Activated CD8-positive, alpha-beta memory T cell treated with anti-CD3 and anti-CD28 coated beads, Interleukin-2, amount 50 U/mL, for 4 hours (primary cell): Measurements from ENCODE around the gene DCLK1.
"Not testable (repeated sequence)": the region's sequence is repeated elsewhere in the genome, so short reads cannot be mapped to it uniquely, and the experiment has no call there.

Source experiments
- DNase-seq: peaks from one replicate; pipeline ENCODE4 v3.0.0-alpha.2; 2020

The DCLK1 gene

GRCh38 chr13:35979361-35979951 lies 151.7 kb downstream of the DCLK1 start:
- DNase-seq = no peak

- no peak for DNase-seq
These were observed 152.4 kb downstream of the DCLK1 start for GRCh38 chr13:35978607-35979316.

DNA sequence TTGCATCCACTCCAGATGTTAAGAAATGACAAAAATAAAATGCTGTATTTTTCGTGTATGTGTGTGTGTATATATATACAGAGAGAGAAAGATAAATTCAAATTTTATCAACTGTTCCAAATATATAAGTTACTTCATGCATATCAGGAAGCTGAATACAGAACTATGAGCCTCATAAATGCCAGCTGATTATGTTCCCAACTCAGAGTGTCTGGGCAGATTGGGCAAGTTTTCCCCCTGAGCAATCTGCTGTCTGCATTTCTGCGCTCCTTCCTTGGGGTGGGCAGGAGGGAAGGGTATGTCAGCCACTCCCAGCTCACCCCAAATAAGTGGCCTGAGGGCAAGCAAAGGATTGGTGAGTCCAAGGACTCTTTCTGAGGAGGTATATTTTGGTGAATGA lies 154.1 kb downstream of the DCLK1 start:
- no peak for DNase-seq

DNA sequence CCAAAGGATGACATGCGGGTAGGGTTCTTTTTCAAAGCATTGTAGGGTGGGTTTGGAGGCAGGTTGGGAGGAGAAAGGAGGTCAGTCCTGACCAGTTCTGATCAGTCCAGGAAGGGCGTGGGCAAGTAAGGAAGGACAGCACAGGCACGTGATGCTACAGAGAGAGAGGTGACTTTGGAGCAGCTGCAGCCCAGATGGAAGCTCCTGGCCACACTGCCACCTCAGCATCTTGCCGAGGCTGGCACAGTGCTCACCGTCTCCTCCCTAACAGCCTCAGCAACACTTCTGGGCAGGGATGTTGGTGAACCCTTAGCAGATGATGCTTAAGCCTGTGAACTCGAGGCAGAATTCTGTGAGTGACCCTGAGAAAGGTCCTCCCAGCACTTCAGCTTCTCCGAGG lies 155.1 kb downstream of the DCLK1 start:
- DNase-seq = no peak

DNA sequence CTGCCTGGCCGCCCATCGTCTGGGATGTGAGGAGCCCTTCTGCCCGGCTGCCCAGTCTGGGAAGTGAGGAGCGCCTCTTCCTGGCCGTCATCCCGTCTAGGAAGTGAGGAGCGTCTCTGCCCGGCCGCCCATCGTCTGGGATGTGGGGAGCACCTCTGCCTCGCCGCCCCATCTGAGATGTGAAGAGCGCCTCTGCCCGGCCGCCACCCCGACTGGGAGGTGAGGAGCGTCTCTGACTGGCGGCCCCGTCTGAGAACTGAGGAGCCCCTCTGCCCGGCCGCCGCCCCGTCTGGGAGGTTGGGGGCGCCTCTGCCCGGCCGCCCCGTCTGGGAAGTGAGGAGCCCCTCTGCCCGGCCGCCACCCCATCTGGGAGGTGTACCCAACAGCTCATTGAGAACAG lies 164.2 kb downstream of the DCLK1 start:
- not testable (repeated sequence) for DNase-seq

DNA sequence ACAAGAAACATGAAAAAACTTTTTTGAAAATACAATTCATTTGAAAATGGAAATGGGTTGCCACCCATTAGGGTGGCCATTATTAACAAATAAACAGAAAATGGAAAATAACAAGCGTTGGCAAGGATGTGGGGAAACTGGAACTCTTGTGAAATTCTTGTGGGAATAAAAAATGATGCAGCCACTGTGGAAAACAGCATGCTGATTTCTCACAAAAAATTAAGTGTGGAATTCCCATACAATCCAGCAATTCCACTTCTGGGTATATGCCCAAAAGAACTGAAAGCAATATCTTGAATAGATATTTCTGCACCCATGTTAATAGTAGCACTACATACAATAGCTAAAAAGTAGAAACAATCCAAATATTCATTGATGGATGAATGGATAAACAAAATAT lies 165.2 kb downstream of the DCLK1 start:
- DNase-seq = no peak

DNA sequence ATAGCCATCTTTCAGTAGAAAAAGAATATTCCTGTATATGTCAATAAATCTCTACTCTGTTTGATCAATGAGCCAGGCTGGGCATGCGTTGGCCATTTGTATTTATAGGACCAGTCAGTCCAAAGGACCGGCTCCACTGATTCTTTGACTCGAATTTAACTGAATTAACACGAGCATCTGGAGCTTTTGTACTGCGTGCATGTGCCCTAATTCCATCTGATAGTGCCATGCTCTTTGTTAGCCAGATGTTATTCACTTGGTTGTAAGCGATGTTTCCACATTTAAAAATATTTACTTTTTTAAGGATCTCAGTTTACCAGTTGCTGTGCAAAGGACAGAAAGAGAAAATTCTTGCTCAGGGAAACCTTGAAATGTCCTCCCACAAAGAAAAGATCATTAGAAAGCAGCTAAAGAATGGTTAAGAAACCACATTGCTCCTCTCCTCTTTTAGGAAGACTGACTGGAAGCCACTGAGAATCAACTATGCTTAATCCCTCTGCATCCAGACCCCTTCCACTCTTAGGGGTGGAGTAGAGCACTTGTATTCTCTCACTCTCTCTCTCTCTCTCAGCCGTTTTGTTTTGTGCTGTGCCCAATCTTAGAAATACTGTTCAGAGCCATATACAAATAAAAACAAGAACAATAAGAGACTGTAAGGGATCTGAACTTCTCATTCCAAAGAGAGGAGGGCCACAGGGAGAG lies 165.8 kb downstream of the DCLK1 start:
- no peak for DNase-seq

DNA sequence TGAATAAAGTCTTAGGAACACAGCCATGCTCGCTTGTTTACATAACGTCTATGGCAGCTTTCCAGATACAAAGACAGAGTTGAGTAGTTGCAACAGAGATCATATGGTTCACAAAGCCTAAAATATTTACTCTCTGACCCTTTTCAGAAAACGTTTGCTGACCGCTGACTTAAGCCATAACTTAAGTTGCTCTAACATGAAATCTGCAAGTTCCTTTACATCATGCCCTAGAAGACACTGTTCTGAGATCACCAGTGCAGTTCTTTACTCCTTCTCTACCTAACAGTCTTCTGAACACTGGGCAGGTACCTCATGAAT lies 166.4 kb downstream of the DCLK1 start:
- no peak for DNase-seq

DNA sequence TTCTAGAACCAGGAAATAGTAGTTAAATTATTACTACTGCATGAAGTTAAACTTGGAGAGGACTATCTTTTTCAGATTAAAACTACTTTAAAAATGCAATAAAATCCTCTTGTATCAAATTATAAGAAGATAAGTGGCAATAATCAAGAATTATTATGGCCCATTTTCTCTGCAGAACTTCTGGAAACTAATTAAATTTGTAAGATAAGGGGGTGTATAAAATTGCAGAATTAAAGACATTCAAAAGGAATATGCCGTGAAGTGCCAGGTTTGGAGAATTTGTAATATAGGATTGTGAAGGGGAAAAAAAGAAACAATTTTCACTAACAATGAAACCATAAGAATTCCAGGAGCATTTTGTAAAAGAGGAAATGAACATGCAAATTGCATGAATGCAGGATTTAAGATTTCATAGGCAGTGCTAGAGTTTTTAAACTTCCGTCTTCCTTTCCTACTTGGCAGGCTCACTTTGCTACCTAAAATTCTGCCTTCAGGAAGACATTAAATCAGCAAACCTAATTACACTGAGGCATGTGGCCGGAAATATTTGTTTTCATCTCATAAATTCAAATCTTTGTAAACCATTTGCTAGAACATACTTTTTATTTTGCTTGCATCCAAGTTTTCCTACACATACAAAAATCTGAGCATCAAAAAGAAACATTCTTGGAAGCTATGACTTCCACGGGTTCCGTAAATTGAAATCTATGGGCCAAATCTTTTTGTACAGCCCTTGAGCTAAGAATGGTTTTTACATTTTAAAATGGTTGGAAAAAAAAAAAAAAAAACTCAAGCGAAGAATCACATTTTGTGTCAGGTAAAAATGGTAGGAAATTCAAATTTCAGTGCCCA lies 166.9 kb downstream of the DCLK1 start:
- no peak for DNase-seq

- DNase-seq = no peak
These were observed 169.5 kb downstream of the DCLK1 start for GRCh38 chr13:35961461-35962220.

DNA sequence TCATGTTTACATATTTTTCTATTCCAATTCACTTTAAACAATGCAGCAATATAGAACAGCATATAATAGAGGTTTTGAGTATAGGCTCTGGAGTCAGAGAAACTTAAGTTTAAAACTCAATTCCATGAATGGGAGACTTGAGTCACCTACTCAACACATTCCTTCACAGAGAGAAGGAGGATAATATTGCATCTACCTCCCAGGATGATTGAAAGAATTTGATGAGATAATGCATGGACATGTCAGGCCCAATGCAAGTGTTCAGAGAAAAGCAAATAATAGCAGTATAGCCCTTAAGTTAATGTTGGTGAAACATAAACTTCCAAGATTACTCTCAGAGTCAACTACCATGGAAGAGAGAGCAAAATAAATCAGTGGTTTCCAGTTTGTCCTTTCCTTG lies 170.2 kb downstream of the DCLK1 start:
- DNase-seq = no peak

- no peak for DNase-seq
These were observed 173.2 kb downstream of the DCLK1 start for GRCh38 chr13:35957996-35958395.

- DNase-seq = no peak
These were observed 173.9 kb downstream of the DCLK1 start for GRCh38 chr13:35957241-35957731.

DNA sequence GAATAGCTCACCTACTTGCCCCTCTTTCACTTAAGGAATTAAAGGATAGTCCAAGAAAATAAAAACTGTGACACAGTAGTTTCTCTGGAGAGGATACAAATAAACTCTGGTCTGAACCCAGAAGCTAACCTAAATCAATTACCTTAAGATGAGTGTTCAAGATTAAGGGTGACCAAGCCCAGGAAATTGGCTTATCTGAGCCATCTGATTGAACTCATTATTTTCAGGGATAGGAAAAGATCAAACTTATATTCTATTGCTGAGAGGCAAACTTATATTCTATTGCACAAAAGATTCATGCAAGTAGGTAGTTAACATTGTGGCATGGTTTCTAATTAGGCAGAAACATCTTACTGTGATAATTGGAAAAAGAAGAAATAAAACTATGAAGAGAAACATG lies 175.1 kb downstream of the DCLK1 start:
- no peak for DNase-seq

DNA sequence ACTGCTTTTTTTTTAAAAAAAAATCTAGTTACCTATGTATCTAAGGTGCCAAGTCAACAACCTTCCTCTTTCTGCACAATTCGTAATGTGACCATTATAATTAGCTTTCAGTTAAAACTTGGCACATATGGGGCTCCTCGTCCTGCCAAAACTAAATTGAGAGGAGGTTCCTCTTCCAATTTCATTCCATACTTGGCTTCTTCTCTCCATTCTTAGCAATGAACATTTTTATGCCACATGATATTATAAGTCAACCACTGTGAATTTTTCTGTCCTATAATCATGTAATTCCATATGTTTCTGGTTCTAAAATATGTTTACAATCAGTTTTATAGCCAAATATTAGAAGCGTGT lies 177.0 kb downstream of the DCLK1 start:
- no peak for DNase-seq

DNA sequence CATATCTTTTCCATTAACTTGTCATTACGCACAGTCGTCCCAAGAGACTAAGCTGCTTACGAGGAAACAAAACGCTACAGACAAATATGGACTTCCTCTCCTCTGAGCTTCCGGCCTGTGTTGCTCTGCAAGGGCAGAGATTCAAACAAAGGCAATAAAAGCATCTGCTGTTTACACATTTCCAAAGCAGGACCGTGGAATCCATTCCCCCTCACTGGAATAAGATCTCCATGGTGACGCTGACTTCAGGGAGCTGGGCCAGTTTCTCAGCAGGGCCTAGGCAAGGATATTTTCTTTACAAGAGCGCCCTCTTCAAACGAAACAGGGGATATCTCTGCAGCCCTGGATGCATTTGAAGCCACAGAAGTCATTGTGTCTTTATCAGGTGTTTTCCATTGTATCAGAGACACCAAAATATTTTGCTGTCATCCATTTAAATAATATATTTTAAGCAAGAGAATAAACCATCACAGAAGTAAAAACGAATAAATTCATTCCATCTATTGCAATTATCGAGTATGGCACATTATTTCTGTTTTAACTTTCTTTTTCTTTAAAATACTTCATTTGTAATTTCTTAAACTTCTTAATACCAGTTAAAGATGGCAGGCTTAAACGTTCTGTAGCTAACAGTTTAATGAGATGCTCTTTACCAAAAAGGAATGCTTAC lies 177.5 kb downstream of the DCLK1 start:
- DNase-seq = no peak

DNA sequence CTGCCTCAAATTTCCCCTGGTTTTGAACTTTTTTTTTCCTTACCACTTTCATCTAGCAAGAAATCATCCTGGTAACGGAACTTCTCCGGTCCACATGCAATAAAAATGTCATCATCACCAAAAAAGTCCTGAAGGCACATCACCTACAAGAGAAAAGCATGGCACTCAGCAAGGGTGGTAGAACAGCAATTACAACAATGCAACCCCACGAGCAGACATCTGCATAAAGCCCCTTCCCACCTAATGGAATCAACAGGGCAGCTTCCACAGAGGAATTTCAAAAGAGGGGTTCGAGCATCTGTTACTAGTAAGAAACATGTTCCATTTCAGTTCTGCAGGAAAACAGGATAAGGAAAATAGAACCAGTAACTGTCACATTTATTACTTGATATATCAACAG lies 183.9 kb downstream of the DCLK1 start:
- DNase-seq = no peak

- DNase-seq = no peak
These were observed 185.8 kb downstream of the DCLK1 start for GRCh38 chr13:35945368-35945767.

GRCh38 chr13:35941374-35941773 lies 189.8 kb downstream of the DCLK1 start:
- DNase-seq = no peak

GRCh38 chr13:35940734-35941133 lies 190.4 kb downstream of the DCLK1 start:
- no peak for DNase-seq

DNA sequence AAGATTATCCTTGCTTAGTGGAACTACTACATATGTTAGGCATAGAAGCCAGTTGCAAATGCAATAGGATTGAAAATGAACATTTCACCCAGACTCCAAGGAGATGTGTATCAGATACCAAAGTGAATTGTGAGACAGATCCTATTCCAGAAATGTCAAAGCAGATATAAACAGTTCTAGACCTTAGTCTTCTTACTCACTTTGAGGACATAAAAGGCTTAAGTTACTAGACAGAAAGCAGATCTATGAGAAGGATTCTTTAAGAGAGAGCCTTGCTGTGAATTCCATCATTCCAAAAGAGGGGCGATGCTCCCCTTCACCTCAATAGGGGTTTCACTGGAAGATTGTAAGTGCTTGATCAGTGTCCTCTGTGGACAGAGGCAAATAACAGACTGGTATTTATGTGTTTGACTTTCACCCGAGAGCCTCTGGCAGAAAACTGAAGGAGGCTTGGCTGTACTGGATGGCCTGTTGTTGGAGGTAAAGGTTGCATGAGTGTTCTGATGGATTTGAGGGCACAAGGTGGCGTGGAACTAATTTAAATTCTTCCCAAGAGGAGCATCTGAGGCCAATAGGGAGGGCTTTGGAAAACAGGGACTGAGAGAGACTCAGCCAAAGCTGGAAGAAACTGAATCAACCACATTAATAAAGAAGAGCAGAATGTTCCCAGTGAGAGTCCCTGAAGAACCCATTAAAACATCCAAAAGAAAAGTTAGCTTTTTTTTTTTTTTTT lies 194.8 kb downstream of the DCLK1 start:
- DNase-seq = no peak
